Fibroblast of skin of left quadriceps (primary cell): ENCODE data around the gene OR2G3.

Experiments used
- DNase-seq, 2 experiments: peaks; one replicate each; pipeline ENCODE4 v3.0.0-alpha.2; 2013; ENCODE audit warnings: low read depth in 2 of 2

OR2G3 gene

GRCh38 chr1:247605286-247605685 is at the start of gene OR2G3:
OR2G3 (plus strand) TSS chr1:247605586; CDS start chr1:247605586, 0 bp downstream.
- DNase-seq: no peak

DNA sequence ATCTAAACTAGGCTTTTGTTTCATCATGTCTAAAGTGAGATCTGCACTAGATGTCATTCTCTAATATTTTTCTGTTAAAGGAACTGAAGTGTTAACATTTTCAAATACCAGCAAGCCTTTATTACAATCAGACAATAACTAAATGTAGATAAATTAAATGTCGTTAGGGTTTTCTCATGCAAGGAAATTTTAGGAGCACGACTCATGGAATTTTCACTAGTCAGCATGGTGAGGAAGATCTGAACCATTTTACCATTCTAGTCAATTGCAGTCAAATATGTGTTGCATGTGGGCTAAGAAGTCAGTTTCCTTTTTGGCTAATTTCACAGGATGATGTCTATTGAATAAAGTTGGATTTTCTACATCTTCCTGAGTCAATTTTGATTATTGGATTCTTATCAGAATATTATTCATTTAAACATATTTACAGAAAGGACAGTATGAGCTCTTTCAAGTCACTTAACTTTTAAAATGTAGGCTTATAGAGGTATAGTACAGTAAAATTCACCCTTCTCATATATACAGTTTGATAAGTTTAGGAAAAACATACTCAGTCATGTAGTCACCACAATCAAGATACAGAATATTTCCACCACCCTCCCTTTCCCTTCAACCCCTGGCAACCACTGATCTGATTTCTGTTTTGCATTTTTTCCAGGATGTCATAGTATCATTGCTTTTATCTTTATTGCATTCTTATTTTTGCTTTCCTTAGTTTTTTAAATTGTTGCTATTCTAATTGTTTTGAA is 47.3 kb upstream of the OR2G3 start:
- DNase-seq: peak; percentile 22 to 27

DNA sequence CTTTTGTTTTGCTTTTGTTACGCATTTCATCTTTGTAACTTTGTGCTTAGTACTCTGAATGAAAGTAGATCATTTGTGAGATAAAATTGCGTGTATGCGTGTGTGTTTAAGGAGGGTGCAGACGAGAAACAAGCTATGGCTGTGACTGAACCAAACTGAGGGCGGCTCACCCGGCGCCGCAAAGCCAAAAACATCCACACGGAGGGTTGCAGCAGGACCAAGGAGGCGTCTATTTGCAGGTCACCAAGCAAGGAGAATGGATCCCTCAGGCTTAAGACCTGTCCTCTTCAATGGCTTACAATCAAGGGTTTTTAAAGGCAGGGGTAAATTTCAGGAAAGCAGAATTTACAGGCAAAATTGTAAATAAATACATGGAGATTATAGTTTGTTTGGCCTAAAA is 43.7 kb upstream of the OR2G3 start:
- DNase-seq: no peak

DNA sequence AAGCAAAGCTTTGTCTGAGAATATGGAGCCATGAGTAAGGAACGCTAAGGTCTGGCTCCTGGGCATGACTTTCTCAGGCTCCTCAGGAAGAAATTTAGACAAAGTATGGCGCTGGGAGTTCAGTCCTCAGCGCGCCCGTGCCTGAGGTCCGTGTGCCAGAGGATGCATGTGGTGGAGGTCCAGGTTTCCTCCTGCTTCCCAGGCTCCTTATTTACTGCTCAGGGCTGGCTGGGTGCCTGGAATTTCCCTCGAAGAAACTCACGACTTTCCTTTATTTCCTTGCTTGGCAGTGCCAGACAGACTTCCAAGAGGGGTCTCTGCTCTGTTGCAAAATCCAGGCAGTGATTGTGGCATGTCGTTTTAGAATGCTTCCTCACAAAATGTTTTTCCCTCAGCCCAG is 43.2 kb upstream of the OR2G3 start:
- DNase-seq: no peak

DNA sequence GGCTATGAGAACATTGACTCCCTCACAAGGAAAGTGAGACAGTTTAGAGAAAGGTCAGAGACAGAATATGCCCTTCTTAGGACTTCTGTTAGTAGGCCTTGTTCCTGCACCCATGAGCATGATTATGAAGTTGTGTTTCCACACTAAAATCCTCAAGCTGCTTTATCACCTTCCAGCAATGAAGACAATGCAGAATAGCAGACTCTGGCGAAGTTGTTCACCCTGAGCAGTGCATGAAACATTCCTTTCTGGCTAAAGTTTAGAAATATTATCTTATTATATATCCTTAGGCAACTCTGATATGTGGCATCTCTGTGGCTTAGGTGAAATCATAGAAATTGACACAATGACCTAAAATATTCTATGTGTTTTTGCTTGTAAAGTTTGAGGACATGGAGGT is 31.1 kb upstream of the OR2G3 start:
- no peak for DNase-seq

DNA sequence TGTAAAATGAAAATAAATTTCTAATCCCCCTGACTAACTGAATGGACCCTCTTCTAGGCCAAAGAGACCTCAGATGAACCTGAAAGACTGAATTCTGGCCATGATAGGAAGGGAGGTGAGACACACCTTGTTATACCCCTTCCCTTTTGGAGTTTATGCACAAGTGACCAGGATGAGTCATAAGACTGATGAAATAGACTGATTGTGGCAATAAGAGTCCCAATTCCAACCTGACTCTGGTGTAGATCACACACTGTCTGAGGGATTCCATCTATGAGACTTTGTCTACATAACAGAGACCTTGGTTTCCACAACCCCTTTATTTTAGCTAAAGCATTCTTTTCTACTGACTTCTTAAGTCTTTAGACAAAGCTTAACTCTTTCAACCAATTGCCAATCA is 30.7 kb upstream of the OR2G3 start:
- no peak for DNase-seq

- no peak for DNase-seq
These were observed 28.9 kb upstream of the OR2G3 start for GRCh38 chr1:247576514-247576913.

- no peak for DNase-seq
These were observed 26.4 kb upstream of the OR2G3 start for GRCh38 chr1:247578946-247579460.

- no peak for DNase-seq
These were observed 17.3 kb upstream of the OR2G3 start, which contains the start of gene OR2G2 for GRCh38 chr1:247588060-247588459. OR2G2 (plus strand) TSS chr1:247588360; CDS start chr1:247588360, 0 bp downstream.

GRCh38 chr1:247613405-247613804 is 8.0 kb downstream of the OR2G3 start:
- no peak for DNase-seq

- DNase-seq: no peak
These were observed 9.2 kb downstream of the OR2G3 start for GRCh38 chr1:247614625-247615024.

DNA sequence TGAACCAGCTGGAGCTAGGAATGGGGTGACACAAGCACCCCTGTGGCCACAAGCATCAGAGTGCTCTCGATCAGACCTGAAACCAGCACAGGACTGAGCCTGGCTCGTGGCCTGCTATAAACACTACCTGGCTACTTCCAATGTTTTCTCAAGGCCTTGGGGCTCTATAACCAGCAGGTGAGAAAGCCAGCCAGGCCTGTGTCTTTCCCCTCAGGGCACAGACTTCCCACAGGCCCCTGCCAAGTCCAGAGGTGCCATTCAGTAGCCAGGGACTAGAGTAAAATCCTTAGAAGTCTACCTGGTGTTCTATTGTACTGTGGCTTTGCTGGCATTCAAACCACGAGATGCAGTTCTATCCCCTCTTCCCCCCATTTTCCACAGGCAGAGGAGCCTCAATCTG is 22.6 kb downstream of the OR2G3 start:
- no peak for DNase-seq

DNA sequence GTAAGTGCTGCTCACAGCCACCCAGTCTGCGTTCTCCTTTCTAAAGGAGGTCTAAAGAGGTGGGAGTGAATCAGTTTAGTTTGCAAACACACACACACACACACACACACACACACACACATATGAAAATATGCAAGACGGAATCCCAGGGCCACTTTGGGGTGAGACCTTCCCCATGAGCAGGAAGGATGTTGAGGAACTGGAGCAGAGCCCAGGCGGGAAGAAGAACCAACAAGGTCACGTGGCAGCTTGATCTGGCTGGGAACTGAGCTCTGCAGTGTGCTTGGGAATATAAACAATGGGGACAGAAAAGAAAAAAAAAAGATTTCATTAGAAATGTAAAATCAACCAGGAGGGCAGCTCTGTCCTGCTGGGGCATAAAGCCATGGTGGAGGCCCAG is 32.6 kb downstream of the OR2G3 start:
- DNase-seq: no peak

DNA sequence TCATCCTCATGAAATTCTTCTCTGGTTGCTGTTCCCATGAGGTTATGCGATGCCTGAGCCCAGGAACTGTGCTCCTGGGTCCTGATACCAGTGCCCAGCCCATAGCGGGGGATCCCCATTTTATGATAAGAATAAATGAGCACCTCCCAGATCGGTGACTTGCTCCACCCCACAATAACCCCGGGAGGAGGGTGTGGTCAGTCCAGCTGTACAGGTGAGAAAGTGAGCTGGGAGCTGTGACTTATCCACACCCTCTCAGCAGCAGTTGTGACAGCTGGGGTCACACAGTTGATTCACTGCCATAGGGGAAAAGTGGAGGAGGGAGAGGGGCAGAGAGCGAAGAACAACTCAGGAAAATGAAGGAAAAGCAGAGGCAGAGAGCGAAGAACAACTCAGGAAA is 33.4 kb downstream of the OR2G3 start:
- DNase-seq: no peak

- peak; percentile 1 for DNase-seq
These were observed 34.1 kb downstream of the OR2G3 start for GRCh38 chr1:247639381-247639981.

DNA sequence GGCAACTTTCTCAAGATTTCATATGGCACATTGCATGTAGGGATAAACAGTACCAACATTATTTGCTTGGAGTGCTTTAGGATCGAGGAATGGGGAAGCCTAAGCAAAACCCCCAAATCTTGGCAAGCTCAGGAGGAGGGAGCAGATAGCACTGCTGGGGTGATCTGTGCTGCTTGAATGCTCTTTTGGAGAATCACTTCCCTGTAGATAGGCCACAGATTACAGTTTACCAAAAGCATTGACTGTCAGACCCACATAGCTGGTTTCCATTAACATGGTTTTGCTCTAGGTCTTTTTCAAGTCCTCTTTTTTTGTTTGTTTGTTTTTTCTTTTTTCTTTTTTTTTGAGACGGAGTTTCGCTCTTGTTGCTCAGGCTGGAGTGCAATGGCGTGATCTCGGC is 37.4 kb downstream of the OR2G3 start:
- DNase-seq: no peak

DNA sequence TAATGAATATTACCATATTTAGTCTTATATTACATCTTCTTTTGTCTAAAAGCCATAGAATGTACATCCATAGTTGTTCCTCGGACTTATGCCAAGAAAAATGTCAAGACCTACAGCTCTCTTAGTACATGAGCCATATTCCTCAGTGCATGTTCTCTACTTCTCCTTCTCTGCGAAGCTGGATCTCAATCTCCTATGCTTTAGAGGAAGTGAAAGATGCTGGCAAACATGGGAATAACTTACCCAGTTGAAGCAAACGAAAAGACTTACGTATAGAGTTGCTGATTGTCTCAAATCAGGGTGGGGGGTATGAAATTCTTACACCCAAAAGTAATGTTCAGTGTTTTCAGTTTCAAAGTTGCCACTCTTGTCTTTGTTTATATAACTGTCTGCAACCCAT is 41.5 kb downstream of the OR2G3 start:
- DNase-seq: no peak

GRCh38 chr1:247647864-247648263 is 42.5 kb downstream of the OR2G3 start:
- DNase-seq: no peak

- no peak for DNase-seq
These were observed 47.7 kb downstream of the OR2G3 start for GRCh38 chr1:247653040-247653439.
